T-cell (primary cell): Measurements from ENCODE around the gene RB1. TPM values are rescaled to one million over a fixed set of nuclear protein-coding genes. Genes with fewer than 3 reads are reported as not detected.

Source experiments
- ATAC-seq, 4 experiments: fragments of 200-7000 bp in 3 of 4; fragments of 150-1000 bp in 1 of 4; cut with Tn5 transposase; replicated peaks in 1 of 4; 1 replicate in 3 of 4; 2 replicates in 1 of 4; pipeline ENCODE4 v1.10.0; 2021; ENCODE audit warnings: moderate library complexity in 3 of 4, mild to moderate bottlenecking in 2 of 4, moderate number of reproducible peaks in 1 of 4
- CTCF ChIA-PET, 2 donors: fragments of 300-600 bp; sonication (Branson Sonifier 250); formaldehyde crosslinking; loops; one replicate each; lab custom pipeline; 2022; ENCODE audit warnings: antibody characterized with exemption in 2 of 2; lab: Charles Lee
- POLR2A ChIA-PET, 2 donors: fragments of 300-600 bp; sonication (Branson Sonifier 250); formaldehyde crosslinking; loops; one replicate each; lab custom pipeline; 2022; ENCODE audit warnings: antibody characterized with exemption in 2 of 2; lab: Charles Lee
- DNase-seq, 35 experiments: peaks; one replicate each; pipeline versions ENCODE4 v3.0.0 to v3.0.0-alpha.2; 2013 to 2023
- H3K27ac ChIP-seq: one replicate; pipeline ENCODE4 v1.5.1; 2013; ENCODE audit warnings: low read length
- H3K27me3 ChIP-seq, 2 experiments: replicated peaks in 1 of 2; 1 replicate in 1 of 2; 2 replicates in 1 of 2; pipeline versions ENCODE4 v1.6.1 to v1.7.0; 2013; ENCODE audit warnings: low read length in 1 of 2, mixed read lengths in 1 of 2; ENCODE audit not compliant: control insufficient read depth in 2 of 2, insufficient read depth in 2 of 2; ENCODE audit errors: extremely low read depth in 1 of 2
- H3K36me3 ChIP-seq, 2 donors: 1 replicate in 1 of 2; 2 replicates in 1 of 2; pipeline versions ENCODE4 v1.6.1 to v1.7.0; 2013; ENCODE audit warnings: low read length in 1 of 2; ENCODE audit not compliant: control insufficient read depth in 2 of 2, insufficient read depth in 1 of 2; ENCODE audit errors: extremely low read depth in 1 of 2
- H3K4me1 ChIP-seq, 2 experiments: 1 replicate in 1 of 2; 2 replicates in 1 of 2; pipeline versions ENCODE4 v1.6.1 to v1.7.0; 2013; ENCODE audit warnings: low read length in 2 of 2, mixed read lengths in 1 of 2; ENCODE audit not compliant: insufficient read depth in 2 of 2, control insufficient read depth in 1 of 2; ENCODE audit errors: extremely low read depth in 1 of 2
- H3K4me3 ChIP-seq, 2 donors: 1 replicate in 1 of 2; 2 replicates in 1 of 2; pipeline versions ENCODE4 v1.5.1 to v1.7.0; 2013; ENCODE audit warnings: mild to moderate bottlenecking in 2 of 2, low read length in 1 of 2, moderate library complexity in 1 of 2; ENCODE audit not compliant: control insufficient read depth in 1 of 2; ENCODE audit errors: extremely low read depth in 1 of 2
- H3K9me3 ChIP-seq: 2 replicates; pipeline ENCODE4 v1.7.0; 2013
- H3K27ac Mint-ChIP-seq, 2 donors: one replicate each; pipeline ENCODE4 v1.8.0; 2020 to 2021; ENCODE audit warnings: mild to moderate bottlenecking in 2 of 2, mixed read lengths in 2 of 2
- H3K27me3 Mint-ChIP-seq, 2 donors: one replicate each; pipeline ENCODE4 v1.8.0; 2021 to 2022; ENCODE audit warnings: mixed read lengths in 2 of 2
- H3K36me3 Mint-ChIP-seq: one replicate; pipeline ENCODE4 v1.8.0; 2021; ENCODE audit warnings: mixed read lengths
- H3K4me1 Mint-ChIP-seq, 3 donors: one replicate each; pipeline ENCODE4 v1.8.0; 2020 to 2022; ENCODE audit warnings: mixed read lengths in 3 of 3, mild to moderate bottlenecking in 1 of 3
- H3K4me3 Mint-ChIP-seq, 3 donors: one replicate each; pipeline ENCODE4 v1.8.0; 2020 to 2022; ENCODE audit warnings: mild to moderate bottlenecking in 3 of 3, mixed read lengths in 3 of 3, moderate library complexity in 3 of 3
- H3K9me3 Mint-ChIP-seq, 3 donors: one replicate each; pipeline ENCODE4 v1.8.0; 2020 to 2022; ENCODE audit warnings: mixed read lengths in 3 of 3
- WGBS: methylation state at CpG from one replicate; pipeline ENCODE4 v1.1.5; 2013; ENCODE audit warnings: missing lambda C conversion rate; ENCODE audit not compliant: insufficient coverage; 5-methylcytosine and 5-hydroxymethylcytosine counted together
- total RNA-seq, 35 experiments: library from RNA in 6 of 35; stranded (reverse) in 6 of 35; fragments of 120-200 nt in 1 of 35; gene quantifications; one replicate each; pipeline versions ENCODE4 v1.2.1 to v1.2.4 and lab custom pipeline; 2013 to 2026

Gene RB1
- total RNA-seq, 5 donors from 2014 or later (not counting 1 experiment from before 2014, with no cell fraction given), result 17.8 to 26.6 (median 24.0) TPM

- no peaks in the 10 kb centered on the region for H3K9me3 Mint-ChIP-seq
- Histone ChIP-seq H3K36me3 (no peaks in the 10 kb centered on the region), H3K9me3 (no peaks in the 10 kb centered on the region), H3K4me3 (no peak overlapping the region), H3K27me3 (no peaks in the 10 kb centered on the region), H3K4me1 (peaks cover 24 to 39% of the 10 kb centered on the region in 2 experiments), H3K27ac (no peak overlapping the region)
- peak overlapping the region; percentile 94 to 98 for H3K27ac Mint-ChIP-seq
- H3K36me3 Mint-ChIP-seq, result peaks cover 14% of the 10 kb centered on the region
- H3K4me1 Mint-ChIP-seq, result peaks cover 47 to 73% (median 64%) of the 10 kb centered on the region in 3 donors
- ATAC-seq, result no peak
- DNase-seq, result no peak
- peak overlapping the region in 1 of 3 donors; percentile 81 for H3K4me3 Mint-ChIP-seq
- H3K27me3 Mint-ChIP-seq, result no peaks in the 10 kb centered on the region
- CTCF ChIA-PET, result interaction anchor here in 1 of 2 donors (0.6 kb wide), 1 partner anchor 43 kb away, joined by 6 read pairs; no protein-coding TSS in a partner anchor
- 93% methylated on average over 10 of the region's 10 CpGs for WGBS
- POLR2A ChIA-PET, result no interaction called here
These were observed 203.5 kb downstream of the RB1 start for GRCh38 chr13:48507021-48507420.

DNA sequence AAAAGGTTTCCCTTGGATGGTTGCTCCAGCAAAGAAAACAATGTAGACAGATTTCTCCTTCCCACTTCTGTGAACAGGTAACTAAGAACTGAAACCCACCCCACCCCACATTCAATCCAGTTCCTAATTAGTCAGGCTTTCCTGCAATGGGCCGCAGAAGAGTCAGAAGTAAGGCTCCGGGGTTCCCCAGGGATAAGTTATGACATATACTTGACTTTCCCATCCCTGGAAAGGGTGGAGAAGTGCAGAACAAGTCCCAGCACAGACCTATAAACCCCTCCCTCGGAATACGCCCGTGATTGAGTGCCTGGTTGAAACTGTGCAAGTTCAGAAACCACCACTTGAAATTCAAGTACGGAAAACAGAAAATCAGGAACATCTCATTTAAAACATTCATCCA is 204.5 kb downstream of the RB1 start:
- no peaks in the 10 kb centered on the region for H3K27me3 Mint-ChIP-seq
- POLR2A ChIA-PET, result no interaction called here

DNA sequence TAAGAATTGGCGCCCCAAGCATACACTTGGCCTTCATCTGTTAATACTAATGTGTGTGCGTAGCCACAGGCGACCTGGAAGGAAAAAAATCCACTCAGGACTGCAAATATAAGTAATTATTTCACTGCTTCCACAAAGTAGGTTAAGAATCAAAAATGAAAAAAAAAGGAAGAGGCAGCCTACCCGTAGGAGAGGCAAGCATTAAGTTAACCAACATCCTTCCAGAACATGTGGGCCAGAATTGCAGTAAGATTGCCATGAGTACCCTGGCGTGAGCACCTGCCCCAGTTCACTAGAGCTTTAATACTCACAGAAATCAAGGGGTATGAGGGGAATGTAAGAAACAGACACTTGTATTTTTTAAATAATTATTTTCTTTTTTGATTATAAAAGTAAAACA is 207.1 kb downstream of the RB1 start:
- Histone ChIP-seq H3K36me3 (no peaks in the 10 kb centered on the region), H3K4me3 (no peak overlapping the region), H3K9me3 (no peaks in the 10 kb centered on the region), H3K27me3 (no peaks in the 10 kb centered on the region), H3K4me1 (peaks cover 12 to 15% of the 10 kb centered on the region in 2 experiments), H3K27ac (no peak overlapping the region)
- H3K27me3 Mint-ChIP-seq, result no peaks in the 10 kb centered on the region
- ATAC-seq (no peak), DNase-seq (no peak)
- ChIA-PET POLR2A (interaction anchor here in 1 of 2 donors (0.6 kb wide), 1 partner anchor 23 kb away, joined by 3 read pairs; no protein-coding TSS in a partner anchor), CTCF (interaction anchor here in 1 of 2 donors (0.6 kb wide), 1 partner anchor 125 kb away, joined by 3 read pairs; no protein-coding TSS in a partner anchor)
- no peak overlapping the region for H3K4me3 Mint-ChIP-seq
- WGBS, result no CpG with 5 or more reads among the region's 5 CpGs
- no peaks in the 10 kb centered on the region for H3K9me3 Mint-ChIP-seq
- H3K36me3 Mint-ChIP-seq, result peaks cover 32% of the 10 kb centered on the region
- peaks cover 27 to 42% (median 30%) of the 10 kb centered on the region in 3 donors for H3K4me1 Mint-ChIP-seq
- peak overlapping the region in 1 of 2 donors; percentile 45 for H3K27ac Mint-ChIP-seq

More for the DNA sequence above, 204.5 kb downstream of the RB1 start:
- H3K4me1 Mint-ChIP-seq, result peaks cover 47 to 66% (median 57%) of the 10 kb centered on the region in 3 donors
- Histone ChIP-seq H3K27ac (no peak overlapping the region), H3K27me3 (no peaks in the 10 kb centered on the region), H3K4me3 (no peak overlapping the region), H3K36me3 (no peaks in the 10 kb centered on the region), H3K4me1 (peaks cover 24 to 39% of the 10 kb centered on the region in 2 experiments), H3K9me3 (no peaks in the 10 kb centered on the region)
- DNase-seq (no peak), ATAC-seq (no peak)
- no peak overlapping the region for H3K4me3 Mint-ChIP-seq
- H3K27ac Mint-ChIP-seq, result no peak overlapping the region
- no peaks in the 10 kb centered on the region for H3K9me3 Mint-ChIP-seq
- WGBS, result 100% methylated on average over 4 of the region's 6 CpGs
- H3K36me3 Mint-ChIP-seq, result peaks cover 15% of the 10 kb centered on the region
- CTCF ChIA-PET, result no interaction called here

- no peak overlapping the region for H3K27ac Mint-ChIP-seq
- DNase-seq, result no peak
- 100% methylated on average over 7 of the region's 10 CpGs for WGBS
These were observed 208.2 kb downstream of the RB1 start for GRCh38 chr13:48511621-48512230.

DNA sequence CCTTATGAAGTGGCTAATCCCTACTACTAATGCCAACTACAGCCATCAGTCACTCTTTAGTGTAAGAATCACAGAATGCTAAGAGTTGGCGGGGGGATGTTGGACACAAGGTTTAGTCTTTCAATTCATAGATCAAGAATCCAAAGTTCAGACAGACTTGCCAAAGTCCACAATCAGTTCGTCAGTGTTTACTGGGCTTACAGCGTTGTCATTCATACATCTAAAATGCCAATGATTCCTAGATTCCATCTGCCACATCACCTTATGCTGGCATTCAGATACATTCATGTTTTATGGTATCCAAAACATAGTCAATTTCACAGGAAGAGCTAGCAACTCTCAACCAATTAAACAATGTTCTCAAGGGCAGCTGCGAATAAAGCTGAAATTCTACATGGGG is 211.2 kb downstream of the RB1 start:
- peaks cover 9 to 15% (median 14%) of the 10 kb centered on the region in 3 donors for H3K4me1 Mint-ChIP-seq
- ATAC-seq, result no peak
- no peaks in the 10 kb centered on the region for H3K36me3 ChIP-seq
- H3K27ac ChIP-seq, result no peak overlapping the region
- no peaks in the 10 kb centered on the region for H3K27me3 Mint-ChIP-seq
- H3K9me3 Mint-ChIP-seq, result no peaks in the 10 kb centered on the region
- no peak for DNase-seq
- H3K27me3 ChIP-seq, result no peaks in the 10 kb centered on the region
- H3K36me3 Mint-ChIP-seq, result peaks cover 40% of the 10 kb centered on the region
- 100% methylated on average over 3 of the region's 4 CpGs for WGBS
- H3K4me1 ChIP-seq, result no peaks in the 10 kb centered on the region
- ChIA-PET CTCF (no interaction called here), POLR2A (no interaction called here)
- no peak overlapping the region for H3K4me3 ChIP-seq
- no peak overlapping the region for H3K27ac Mint-ChIP-seq
- H3K9me3 ChIP-seq, result no peaks in the 10 kb centered on the region
- no peak overlapping the region for H3K4me3 Mint-ChIP-seq

More at GRCh38 chr13:48511621-48512230, 208.2 kb downstream of the RB1 start:
- ChIA-PET POLR2A (no interaction called here), CTCF (interaction anchor here in 1 of 2 donors (0.5 kb wide), 1 partner anchor 109 kb away, joined by 3 read pairs; no protein-coding TSS in a partner anchor)
- Histone ChIP-seq H3K4me1 (peaks cover 2 to 5% of the 10 kb centered on the region in 2 experiments), H3K36me3 (no peaks in the 10 kb centered on the region), H3K27me3 (no peaks in the 10 kb centered on the region), H3K9me3 (no peaks in the 10 kb centered on the region), H3K4me3 (no peak overlapping the region), H3K27ac (no peak overlapping the region)
- Mint-ChIP-seq H3K36me3 (peaks cover 32% of the 10 kb centered on the region), H3K9me3 (no peaks in the 10 kb centered on the region), H3K4me3 (no peak overlapping the region), H3K27me3 (no peaks in the 10 kb centered on the region), H3K4me1 (peaks cover 20 to 31% (median 21%) of the 10 kb centered on the region in 3 donors)
- ATAC-seq, result no peak

- no peaks in the 10 kb centered on the region for H3K9me3 ChIP-seq
- no peak overlapping the region for H3K27ac ChIP-seq
- H3K9me3 Mint-ChIP-seq, result no peaks in the 10 kb centered on the region
- H3K27me3 Mint-ChIP-seq, result no peaks in the 10 kb centered on the region
- H3K4me1 Mint-ChIP-seq, result peaks cover under 1 to 7% (median 6%) of the 10 kb centered on the region in 3 donors
- ATAC-seq, result no peak
- H3K36me3 ChIP-seq, result no peaks in the 10 kb centered on the region
- no peak overlapping the region for H3K27ac Mint-ChIP-seq
- H3K4me1 ChIP-seq, result no peaks in the 10 kb centered on the region
- H3K4me3 ChIP-seq, result no peak overlapping the region
- H3K36me3 Mint-ChIP-seq, result peaks cover 37% of the 10 kb centered on the region
- POLR2A ChIA-PET, result interaction anchor here in 1 of 2 donors (0.7 kb wide), 1 partner anchor 342 kb away, joined by 3 read pairs; no protein-coding TSS in a partner anchor
- no peak for DNase-seq
- 100% methylated on average over 1 of the region's 6 CpGs for WGBS
- no peak overlapping the region for H3K4me3 Mint-ChIP-seq
- no peaks in the 10 kb centered on the region for H3K27me3 ChIP-seq
- CTCF ChIA-PET, result no interaction called here
These were observed 212.2 kb downstream of the RB1 start for GRCh38 chr13:48515732-48516131.
